G401.6 (cell line): ENCODE data around the gene FGD5.
"Not testable (repeated sequence)": the region's sequence is repeated elsewhere in the genome, so short reads cannot be mapped to it uniquely, and the experiment has no call there.

Experiments
- FAIRE-seq: peaks from 2 replicates; lab custom pipeline; 2012; peaks lifted over from hg19 to GRCh38; lab: Jason Lieb, UNC

FGD5 gene

DNA sequence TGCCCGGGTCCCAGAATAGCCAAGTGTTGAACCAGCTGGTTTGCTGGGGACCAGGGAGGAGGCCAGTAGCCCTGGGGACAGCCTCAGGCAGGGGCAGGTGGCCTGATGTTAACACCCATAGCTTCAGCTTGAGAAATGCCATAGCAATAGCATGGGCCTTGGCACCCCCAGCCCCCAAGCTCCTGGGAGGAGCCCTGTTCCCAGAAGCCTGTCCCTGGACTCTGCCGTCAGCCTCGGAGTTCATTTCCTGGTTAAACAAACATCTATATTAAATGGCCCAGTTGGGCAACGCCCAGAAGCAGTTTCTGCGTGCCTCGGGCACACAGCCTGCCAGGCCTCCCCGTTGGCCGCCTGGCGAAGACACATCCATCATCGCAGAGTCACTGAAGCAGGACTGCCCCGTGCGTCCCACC lies 58.2 kb downstream of the FGD5 start:
- no peak for FAIRE-seq

DNA sequence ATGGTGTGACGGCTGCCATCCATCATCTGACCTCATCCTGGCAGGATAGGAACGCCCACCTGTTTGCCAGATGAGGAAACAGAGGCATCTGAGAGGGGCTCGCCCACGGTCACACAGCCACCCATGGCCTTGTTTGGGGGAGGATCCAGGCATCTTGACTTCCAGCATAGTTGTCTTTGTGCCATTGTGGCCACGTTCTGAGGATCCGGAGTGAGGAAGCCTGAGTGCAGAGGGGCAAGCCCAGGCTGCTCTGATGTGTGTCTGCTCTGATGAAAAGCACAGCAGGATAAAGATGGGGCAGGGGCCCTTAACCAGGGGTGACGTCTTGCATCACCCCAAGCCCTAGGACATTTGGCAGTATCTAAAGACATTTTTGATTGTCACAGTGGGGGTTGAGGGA lies 58.7 kb downstream of the FGD5 start:
- FAIRE-seq: no peak

DNA sequence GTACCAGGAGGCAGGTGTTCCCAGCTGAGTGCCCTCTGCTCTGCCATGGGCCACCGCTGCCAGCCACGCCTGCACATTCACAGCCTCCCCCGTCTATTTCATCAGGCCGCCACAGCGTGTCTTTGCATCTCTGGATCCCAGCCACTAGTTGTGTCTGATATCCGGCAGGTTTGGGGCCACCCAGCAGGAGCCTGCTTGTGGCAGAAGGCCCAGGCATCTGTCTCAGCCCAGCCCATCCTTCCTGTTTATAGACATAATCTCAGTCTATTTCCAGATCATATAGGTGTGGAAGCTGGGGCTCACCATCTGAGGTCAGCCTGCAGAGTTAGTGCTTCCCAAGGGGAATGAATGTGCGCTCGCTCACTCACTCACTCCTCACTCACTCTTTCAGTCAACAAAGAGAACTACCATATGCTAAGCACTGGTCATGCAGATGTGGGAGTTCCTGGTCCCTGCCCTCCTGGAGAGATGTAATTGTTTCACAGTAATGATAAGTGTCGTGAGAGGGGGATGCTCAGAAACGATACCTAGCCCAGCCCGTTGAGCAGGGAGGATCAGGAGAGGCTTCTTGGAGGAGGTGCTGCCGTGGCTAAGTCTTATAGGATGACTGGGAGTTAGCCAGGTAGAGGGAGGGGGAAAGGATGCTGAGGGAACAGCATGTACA lies 60.6 kb downstream of the FGD5 start:
- FAIRE-seq: no peak

- no peak for FAIRE-seq
Measured at GRCh38 chr3:14880447-14881106, 61.8 kb downstream of the FGD5 start.

DNA sequence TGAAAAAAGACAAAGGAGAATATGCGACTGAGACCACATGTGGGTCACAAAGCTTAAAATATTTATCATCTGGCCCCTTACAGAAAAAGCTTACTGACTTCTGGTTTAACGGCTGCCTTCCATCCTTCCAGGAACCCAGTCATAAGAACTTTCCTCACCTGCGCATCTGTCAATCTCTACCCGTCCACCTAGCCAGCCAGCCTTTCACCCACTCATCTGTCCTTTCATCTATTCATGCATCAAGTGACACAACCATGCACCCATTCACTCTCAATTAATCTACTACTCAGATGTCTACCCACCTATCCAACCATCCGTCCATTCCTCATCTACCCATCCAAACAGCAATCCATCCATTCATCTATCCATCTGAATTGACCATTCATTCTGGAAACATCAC lies 64.5 kb downstream of the FGD5 start:
- FAIRE-seq: no peak

- FAIRE-seq: no peak
Measured at GRCh38 chr3:14884665-14885064, 65.9 kb downstream of the FGD5 start.

GRCh38 chr3:14885307-14885706 lies 66.5 kb downstream of the FGD5 start:
- FAIRE-seq: no peak

DNA sequence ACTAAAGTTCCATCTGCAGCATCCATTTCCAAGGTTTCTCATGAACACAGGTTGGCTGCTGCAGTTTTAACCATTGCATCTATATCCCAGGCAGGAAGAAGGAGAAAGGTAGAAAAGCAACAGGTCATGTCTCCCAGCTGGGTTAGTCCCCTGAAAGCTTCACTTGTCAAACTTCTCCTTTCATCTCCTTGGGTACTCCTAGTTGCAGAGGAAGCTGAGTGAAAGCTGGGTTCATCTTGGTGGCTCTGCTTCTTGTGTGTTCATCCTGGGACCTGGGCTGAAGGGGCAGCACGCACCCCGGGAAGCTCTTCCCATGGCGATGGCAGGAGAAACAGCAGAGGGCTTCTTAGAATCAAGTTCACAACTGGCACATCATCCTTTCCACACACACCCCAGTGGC lies 67.3 kb downstream of the FGD5 start:
- no peak for FAIRE-seq

- no peak for FAIRE-seq
Measured at GRCh38 chr3:14889205-14889604, 70.4 kb downstream of the FGD5 start.

DNA sequence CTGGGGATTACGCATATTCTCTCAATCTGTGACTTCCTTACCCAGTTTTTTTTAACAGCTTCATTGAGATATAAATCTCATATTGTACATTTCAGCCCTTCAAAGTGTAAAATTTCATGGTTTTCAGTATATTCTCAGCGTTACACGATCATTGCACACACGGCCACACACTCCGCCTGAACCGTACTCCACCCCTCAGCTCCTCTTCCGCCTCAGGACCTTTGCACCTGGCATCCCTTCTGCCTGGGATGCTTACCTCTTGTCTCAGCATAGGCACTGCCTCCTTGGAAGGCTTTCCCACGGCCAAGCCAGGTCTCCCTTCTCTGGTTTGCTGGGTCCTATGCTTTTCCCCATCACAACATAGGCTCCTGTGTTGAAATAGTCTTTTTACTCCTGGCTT lies 71.2 kb downstream of the FGD5 start:
- no peak for FAIRE-seq

- FAIRE-seq: no peak
Measured at GRCh38 chr3:14890476-14890875, 71.7 kb downstream of the FGD5 start.

GRCh38 chr3:14891135-14892132 lies 72.7 kb downstream of the FGD5 start:
- no peak for FAIRE-seq

DNA sequence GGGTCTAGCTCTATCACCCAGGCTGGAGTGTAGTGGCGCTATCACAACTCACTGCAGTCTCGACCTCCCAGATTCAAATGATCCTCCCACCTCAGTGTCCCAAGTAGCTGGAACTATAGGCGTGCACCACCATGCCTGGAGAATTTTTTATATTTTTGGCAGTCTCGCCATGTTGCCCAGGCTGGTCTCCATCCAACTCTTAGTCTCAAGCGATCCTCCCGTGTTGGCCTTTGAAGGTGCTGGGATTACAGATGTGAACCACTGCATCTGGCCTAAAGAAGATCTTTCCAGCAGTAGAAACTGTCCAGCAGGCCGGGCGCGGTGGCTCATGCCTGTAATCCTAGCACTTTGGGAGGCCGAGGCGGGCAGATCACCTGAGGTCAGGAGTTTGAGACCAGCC lies 73.5 kb downstream of the FGD5 start:
- FAIRE-seq: no peak

- FAIRE-seq: no peak
Measured at GRCh38 chr3:14894085-14894484, 75.3 kb downstream of the FGD5 start.

GRCh38 chr3:14897266-14897665 lies 78.5 kb downstream of the FGD5 start:
- no peak for FAIRE-seq

GRCh38 chr3:14898929-14899328 lies 80.2 kb downstream of the FGD5 start:
- FAIRE-seq: no peak

GRCh38 chr3:14899993-14900618 lies 81.3 kb downstream of the FGD5 start:
- FAIRE-seq: no peak

DNA sequence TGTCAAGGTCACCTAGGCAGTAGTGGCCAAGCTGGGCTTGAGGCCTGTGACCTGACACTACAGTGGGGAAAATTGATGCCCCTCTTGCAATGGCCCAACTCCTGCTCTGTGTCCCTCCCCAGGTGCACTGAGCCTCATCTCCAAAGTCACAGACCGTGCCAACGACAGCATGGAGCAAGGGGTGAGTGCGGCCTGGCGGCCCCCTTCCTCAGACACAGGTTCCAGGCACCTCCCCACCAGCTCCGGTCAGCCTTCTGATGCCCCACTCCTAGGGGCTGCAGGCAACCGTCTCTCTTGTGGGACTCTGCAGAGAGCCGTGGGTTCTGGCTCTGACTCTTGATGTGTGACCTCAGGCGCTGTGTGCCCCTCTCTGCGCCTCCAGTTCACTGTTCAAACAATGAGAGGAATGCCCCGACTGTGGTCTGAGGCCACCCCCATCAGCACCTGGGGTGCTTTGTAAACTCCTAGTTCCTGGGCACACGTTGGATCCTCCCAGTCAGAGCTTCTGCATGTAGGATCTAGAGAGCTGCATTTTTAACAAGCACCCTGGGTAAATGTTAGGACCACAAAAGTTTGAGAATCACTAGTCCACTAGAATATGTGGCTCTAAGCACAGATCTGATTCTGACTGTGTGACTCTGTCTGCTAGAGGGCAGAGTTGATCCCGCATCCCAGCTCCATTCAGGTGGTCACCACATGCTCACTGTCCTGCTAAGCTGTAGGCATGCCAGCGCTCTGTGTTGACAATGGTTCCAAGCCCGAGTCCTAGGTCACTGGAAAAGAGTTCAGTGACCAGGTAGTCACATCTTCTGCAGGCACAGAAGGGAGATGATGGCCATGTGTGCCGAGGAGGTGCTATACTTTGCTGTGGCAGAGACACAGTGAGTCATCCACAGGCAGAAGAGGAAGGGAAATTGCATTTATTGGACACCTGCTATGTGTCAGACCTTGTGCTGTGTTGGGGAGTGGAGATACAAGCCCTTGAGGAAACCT lies 82.4 kb downstream of the FGD5 start:
- no peak for FAIRE-seq

DNA sequence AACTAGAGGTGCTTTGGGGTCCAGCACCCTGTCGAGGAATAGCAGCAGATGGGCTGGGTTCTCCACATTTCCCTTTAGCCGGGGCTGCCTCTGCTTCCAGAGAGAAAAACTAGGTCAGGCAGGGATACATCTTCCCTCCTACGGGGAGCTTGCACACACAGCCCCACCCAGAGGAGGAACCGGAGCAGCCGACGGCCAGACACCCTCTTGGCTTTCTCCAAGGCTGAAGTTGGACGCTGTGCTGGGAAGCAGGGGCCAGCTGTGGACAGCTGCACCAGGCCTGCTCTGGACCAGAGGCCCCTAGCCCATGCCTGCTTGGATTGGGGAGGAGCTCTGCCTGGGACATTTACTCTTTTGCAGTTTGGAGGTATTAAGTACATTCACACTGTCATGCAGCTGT lies 84.0 kb downstream of the FGD5 start:
- no peak for FAIRE-seq

GRCh38 chr3:14903501-14903900 lies 84.7 kb downstream of the FGD5 start:
- not testable (repeated sequence) for FAIRE-seq

DNA sequence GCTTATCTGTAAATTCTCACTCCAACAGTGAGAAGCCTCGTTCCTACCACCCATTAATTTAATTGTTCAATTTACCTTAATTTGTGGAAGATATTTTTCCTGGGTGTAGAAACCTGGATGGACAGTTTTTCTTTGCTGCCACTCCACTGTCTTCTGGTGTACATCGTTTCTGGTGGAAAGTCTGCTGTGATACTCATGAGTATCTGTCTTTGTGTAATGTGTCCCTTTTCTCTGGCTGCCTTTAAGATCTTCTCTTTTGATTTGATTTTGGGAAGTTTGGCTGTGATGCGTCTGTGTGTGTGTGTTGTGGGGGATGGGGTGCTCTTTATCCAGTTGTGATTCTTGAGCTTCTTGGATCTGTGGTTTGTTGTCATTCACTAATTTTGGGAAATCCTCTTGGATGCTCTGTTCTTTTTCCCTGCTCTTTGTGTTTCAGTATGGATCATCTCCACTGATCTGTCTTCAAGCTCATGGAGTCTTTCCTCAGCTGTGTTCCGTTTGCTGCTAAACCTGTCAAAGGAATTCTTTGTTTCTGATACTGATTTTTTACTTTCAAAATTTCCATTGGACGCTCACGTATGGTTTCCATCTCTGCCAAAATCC lies 86.4 kb downstream of the FGD5 start:
- FAIRE-seq: no peak
